K562 (cell line): ENCODE results near the gene EFS. TPM values are rescaled to one million over a fixed set of nuclear protein-coding genes. Genes with fewer than 3 reads are reported as not detected.

Experiments
- ATAC-seq: fragments of 200-7000 bp; cut with Tn5 transposase; 3 replicates; pipeline ENCODE4 v1.9.1; 2020; ENCODE audit warnings: moderate library complexity
- BruUV-seq: library from RNA; stranded (reverse); fragments of 400-500 nt; replicated peaks from 2 replicates; lab custom pipeline; 2021; lab: Mats Ljungman, UMichigan
- CTCF ChIA-PET: fragments of 300-600 bp; formaldehyde crosslinking; extraction: SDS; loops from one replicate; lab custom pipeline; 2021; ENCODE audit warnings: low intra/inter-chr PET ratio; lab: Yijun Ruan, JAX
- POLR2A ChIA-PET: fragments of 300-600, 350-650 bp; sonication (Branson Sonifier 250); formaldehyde crosslinking; extraction: SDS; loops from one replicate; lab custom pipeline; 2021; ENCODE audit warnings: antibody characterized with exemption, inconsistent platforms; lab: Yijun Ruan, JAX
- DNase-seq, 4 experiments: peaks; one replicate each; pipeline versions ENCODE4 v3.0.0 to v3.0.0-alpha.2; 2011 to 2018; ENCODE audit warnings: low spot score in 3 of 4, mixed read lengths in 3 of 4; ENCODE audit errors: extremely low read depth in 1 of 4
- FAIRE-seq: peaks from 2 replicates; lab custom pipeline; 2011; peaks lifted over from hg19 to GRCh38; lab: Jason Lieb, UNC
- H2AFZ ChIP-seq: 2 replicates; pipeline ENCODE4 v1.6.0; 2011; ENCODE audit warnings: low read depth, low read length, control low read depth, inconsistent platforms
- H3K27ac ChIP-seq: fragments of 200-600 bp; 3 replicates; pipeline ENCODE4 v1.8.0; 2011; ENCODE audit warnings: low read depth, mild to moderate bottlenecking, control low read depth, inconsistent platforms, low read length, moderate library complexity, mixed read lengths; ENCODE audit errors: extremely low read depth
- H3K27me3 ChIP-seq, 2 experiments: fragments of 300-600 bp in 1 of 2; 2 replicates in 1 of 2; 3 replicates in 1 of 2; pipeline versions ENCODE4 v1.6.0 to v1.8.0; 2011; ENCODE audit warnings: inconsistent platforms in 2 of 2, low read length in 2 of 2, mild to moderate bottlenecking in 1 of 2, mixed read lengths in 1 of 2, moderate library complexity in 1 of 2; ENCODE audit not compliant: control insufficient read depth in 2 of 2, insufficient read depth in 2 of 2
- H3K36me3 ChIP-seq: fragments of 300-600 bp; 3 replicates; pipeline ENCODE4 v1.8.0; 2011; ENCODE audit warnings: mild to moderate bottlenecking, low read length, inconsistent platforms; ENCODE audit not compliant: control insufficient read depth, insufficient read depth
- H3K4me1 ChIP-seq, 2 experiments: fragments of 200-600 bp in 1 of 2; replicated peaks in 1 of 2; 2 replicates in 1 of 2; 3 replicates in 1 of 2; pipeline versions ENCODE4 v1.5.1 to v1.8.0; 2011; ENCODE audit warnings: inconsistent platforms in 2 of 2, low read length in 2 of 2, mild to moderate bottlenecking in 1 of 2, mixed read lengths in 1 of 2, moderate library complexity in 1 of 2; ENCODE audit not compliant: control insufficient read depth in 2 of 2, insufficient read depth in 2 of 2
- H3K4me2 ChIP-seq: 2 replicates; pipeline ENCODE4 v1.6.1; 2011; ENCODE audit warnings: low read length, control low read depth, inconsistent platforms, mixed read lengths; ENCODE audit not compliant: insufficient read depth
- H3K4me3 ChIP-seq: fragments of 200-600 bp; sonication (generic), shearing (Covaris generic); 2 replicates; pipeline ENCODE4 v1.5.1; 2016; ENCODE audit warnings: control low read depth, inconsistent platforms
- H3K79me2 ChIP-seq: fragments of 200-600 bp; 3 replicates; pipeline ENCODE4 v1.8.0; 2011; ENCODE audit warnings: low read length, inconsistent platforms; ENCODE audit not compliant: control insufficient read depth, insufficient read depth
- H3K9ac ChIP-seq, 2 experiments: 2 replicates each; pipeline versions ENCODE4 v1.6.0 to v1.6.1; 2011; ENCODE audit warnings: low read depth in 2 of 2, low read length in 2 of 2, control low read depth in 1 of 2, inconsistent platforms in 1 of 2, mild to moderate bottlenecking in 1 of 2, mixed read lengths in 1 of 2; ENCODE audit not compliant: insufficient read depth in 1 of 2
- H3K9me1 ChIP-seq: one replicate; pipeline ENCODE4 v1.6.0; 2011; ENCODE audit warnings: inconsistent platforms, mild to moderate bottlenecking, low read length, moderate library complexity; ENCODE audit not compliant: control insufficient read depth, insufficient read depth
- H3K9me3 ChIP-seq: replicated peaks from 2 replicates; pipeline ENCODE4 v1.5.1; 2011; ENCODE audit warnings: low read depth, low read length, inconsistent platforms; ENCODE audit not compliant: control insufficient read depth, insufficient read depth
- H4K20me1 ChIP-seq: replicated peaks from 2 replicates; pipeline ENCODE4 v1.6.1; 2011; ENCODE audit warnings: low read length, inconsistent platforms, mixed read lengths; ENCODE audit not compliant: control insufficient read depth, insufficient read depth
- CBX1 ChIP-seq: sonication (generic); IDR thresholded peaks from 2 replicates; pipeline ENCODE4 v1.6.1; 2016; ENCODE audit warnings: antibody characterized with exemption, low read depth, mild to moderate bottlenecking
- GATAD2B ChIP-seq: fragments of 450-650 bp; IDR thresholded peaks from 2 replicates; pipeline ENCODE4 v1.6.1; 2017; ENCODE audit warnings: mild to moderate bottlenecking, borderline replicate concordance
- GTF2B ChIP-seq: IDR thresholded peaks from 2 replicates; pipeline ENCODE4 v1.6.1; 2011; ENCODE audit not compliant: insufficient read length; ENCODE audit errors: extremely low read depth
- KHSRP ChIP-seq: fragments of 450-650 bp; IDR thresholded peaks from 2 replicates; pipeline ENCODE4 v1.6.1; 2017
- POLR2AphosphoS5 ChIP-seq: IDR thresholded peaks from 2 replicates; pipeline ENCODE4 v1.6.1; 2011; ENCODE audit warnings: mild to moderate bottlenecking, low read depth, low read length, moderate library complexity; ENCODE audit not compliant: control insufficient read depth, insufficient read depth
- RBM14 ChIP-seq: fragments of 200-400 bp; formaldehyde crosslinking; IDR thresholded peaks from 2 replicates; pipeline ENCODE4 v1.6.1; 2018; ENCODE audit warnings: low read depth, mild to moderate bottlenecking, low read length, moderate library complexity, borderline replicate concordance; ENCODE audit not compliant: insufficient read depth
- SMAD4 ChIP-seq: fragments of 250-450 bp; sonication (Bioruptor Pico); conservative IDR thresholded peaks from 2 replicates; pipeline ENCODE4 v1.8.0; 2021; ENCODE audit warnings: inconsistent platforms, mild to moderate bottlenecking, moderate library complexity
- TGIF2 ChIP-seq: sonication (generic); formaldehyde crosslinking; IDR thresholded peaks from 2 replicates; pipeline ENCODE4 v1.8.1; 2022; ENCODE audit warnings: mild to moderate bottlenecking, missing genetic modification reagents, moderate library complexity
- TRIM28 ChIP-seq: fragments of 450-650 bp; IDR thresholded peaks from 2 replicates; pipeline ENCODE4 v1.6.1; 2017
- TSHZ1 ChIP-seq: fragments of 250-450 bp; sonication (Bioruptor Pico); IDR thresholded peaks from 2 replicates; pipeline ENCODE4 v1.4.0; 2020; ENCODE audit warnings: mild to moderate bottlenecking, moderate library complexity
- ZBTB9 ChIP-seq: fragments of 450-650 bp; formaldehyde crosslinking; IDR thresholded peaks from 2 replicates; pipeline ENCODE4 v1.4.0; 2020; ENCODE audit warnings: mild to moderate bottlenecking, moderate library complexity
- ZMIZ1 ChIP-seq, 2 experiments: fragments of 150-350 bp in 1 of 2; IDR thresholded peaks; 2 replicates each; pipeline ENCODE4 v1.6.1; 2012 to 2016; ENCODE audit warnings: low read depth in 2 of 2, low read length in 2 of 2, mild to moderate bottlenecking in 1 of 2, moderate library complexity in 1 of 2
- ZNF76 ChIP-seq: fragments of 250-450 bp; sonication (Bioruptor Pico); IDR thresholded peaks from 2 replicates; pipeline ENCODE4 v1.4.0; 2020; ENCODE audit warnings: mild to moderate bottlenecking, moderate library complexity, borderline replicate concordance
- WGBS: fragments of 100-300 bp; shearing (Covaris generic); methylation state at CpG from one replicate; pipeline ENCODE4 v1.1.6; 2016; ENCODE audit warnings: low coverage, mixed read lengths; ENCODE audit not compliant: insufficient coverage; ENCODE audit errors: missing lambda C conversion rate; 5-methylcytosine and 5-hydroxymethylcytosine counted together
- in situ Hi-C: fragments of 300-500 bp; cut with MboI; formaldehyde crosslinking; loops from 4 replicates; pipeline ENCODE4 v1.15.0; 2018; ENCODE audit warnings: inconsistent platforms, mixed read lengths
- intact Hi-C: fragments of 100-400 bp; cut with micrococcal nuclease; formaldehyde crosslinking; loops from 2 replicates; pipeline ENCODE4 v1.14.2; 2022
- polyA plus RNA-seq, 8 experiments: library from polyadenylated mRNA; depleted of rRNA in 4 of 8; stranded (reverse) in 5 of 8; unstranded in 3 of 8; fragments of >200 nt; fragmentation: Nextera tagmentation in 2 of 8; fragmentation: Illumina TruSeq in 1 of 8; extraction: Ambion mirVana in 2 of 8; extraction: Trizol in 1 of 8; gene quantifications; 2 replicates each; pipeline versions ENCODE4 v1.2.1 to v1.2.3, GENCODE V29; 2011 to 2014; ENCODE audit warnings: inconsistent platforms in 1 of 8, missing spikeins in 1 of 8
- total RNA-seq, 7 experiments: library from RNA; depleted of rRNA in 6 of 7; stranded (reverse); fragments of >200 nt in 6 of 7; fragmentation: Illumina TruSeq in 2 of 7; extraction: Trizol in 2 of 7; gene quantifications; 2 replicates each; pipeline versions ENCODE4 v1.2.1 to v1.2.3, GENCODE V29; 2011 to 2021; ENCODE audit warnings: low replicate concordance in 1 of 7

Gene EFS
- total and polyA plus RNA-seq, 9 of the 15 experiments (the other 6 are each of a cell fraction or from before 2014, with no cell fraction given), result 0.01 to 0.03 TPM; not detected in 7

GRCh38 chr14:23372509-23372908, 7.5 kb upstream of the EFS start, which contains the start of gene IL25:
Gene IL25 (plus strand): TSS chr14:23372809.
- Histone ChIP-seq H3K36me3 (no peaks in the 10 kb centered on the region), H3K9me1 (no peaks in the 10 kb centered on the region), H3K79me2 (no peaks in the 10 kb centered on the region), H3K27me3 (peaks cover 4 to 26% of the 10 kb centered on the region in 2 experiments; a peak in 3 of 5 replicates), H3K4me3 (no peak within 1 kb of the TSS), H3K27ac (no peak within 1 kb of the TSS), H3K4me2 (no peak within 1 kb of the TSS), H3K9ac (no peak within 1 kb of the TSS), H3K4me1 (peaks cover 0 to 9% of the 10 kb centered on the region in 2 experiments; a peak in 3 of 5 replicates), H4K20me1 (no peaks in the 10 kb centered on the region; the same call in 1 of the 2 replicates), H3K9me3 (no peaks in the 10 kb centered on the region), H2AFZ (no peak within 1 kb of the TSS)
- in situ Hi-C loops, result no loop called here
- ChIA-PET CTCF (no interaction called here), POLR2A (interaction anchor here (0.8 to 1.1 kb wide), 2 partner anchors 13 to 277 kb away, joined by 3 read pairs; partner anchors contain the start of genes ACIN1 and C14orf119)
- intact Hi-C loops, result no loop called here
- TF ChIP-seq RBM14 (no peak), TGIF2 (CRISPR knock-in tag) (no peak), TRIM28 (no peak), ZBTB9 (CRISPR knock-in tag) (no peak), POLR2AphosphoS5 (no peak), KHSRP (no peak), CBX1 (no peak), SMAD4 (CRISPR knock-in tag) (no peak), GATAD2B (no peak), ZNF76 (CRISPR knock-in tag) (no peak), ZMIZ1 (IDR thresholded peaks at IDR 0.05; ENCODE audit: low read depth in 2 of 2, low read length in 2 of 2) (no peak), TSHZ1 (CRISPR knock-in tag) (no peak), GTF2B (no peak)
- DNase-seq (no peak), FAIRE-seq (no peak), ATAC-seq (no peak)
- BruUV-seq, result no TSS peak
- 0% methylated on average over 2 of the region's 2 CpGs for WGBS
